HG02884 (cell line): Measurements from ENCODE around the gene USH2A.

Experiments
- ATAC-seq: cut with Tn5 transposase; IDR thresholded peaks from one replicate; pipeline ENCODE4 v1.9.1; 2021; ENCODE audit warnings: mild to moderate bottlenecking, moderate library complexity; ENCODE audit not compliant: unreplicated experiment

USH2A gene

DNA sequence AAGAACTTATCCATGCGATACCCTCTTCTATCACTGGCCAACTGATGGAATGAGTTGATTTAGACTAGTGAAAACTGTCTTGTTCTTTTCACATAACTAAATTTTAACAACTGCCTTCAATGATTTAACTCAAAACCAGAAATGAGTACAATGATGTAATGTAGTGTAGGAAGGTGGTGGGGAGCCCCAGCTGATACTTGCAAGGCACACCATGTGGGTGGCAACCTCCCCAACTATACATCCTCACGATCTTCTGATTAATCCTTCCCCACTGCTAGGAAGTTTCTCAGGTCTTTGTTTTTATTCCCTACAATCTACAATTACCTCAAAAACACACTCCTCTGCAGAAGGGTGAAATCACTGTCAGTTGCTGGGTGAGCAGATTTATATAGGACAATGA lies 755.5 kb downstream of the USH2A start:
- ATAC-seq: no peak

DNA sequence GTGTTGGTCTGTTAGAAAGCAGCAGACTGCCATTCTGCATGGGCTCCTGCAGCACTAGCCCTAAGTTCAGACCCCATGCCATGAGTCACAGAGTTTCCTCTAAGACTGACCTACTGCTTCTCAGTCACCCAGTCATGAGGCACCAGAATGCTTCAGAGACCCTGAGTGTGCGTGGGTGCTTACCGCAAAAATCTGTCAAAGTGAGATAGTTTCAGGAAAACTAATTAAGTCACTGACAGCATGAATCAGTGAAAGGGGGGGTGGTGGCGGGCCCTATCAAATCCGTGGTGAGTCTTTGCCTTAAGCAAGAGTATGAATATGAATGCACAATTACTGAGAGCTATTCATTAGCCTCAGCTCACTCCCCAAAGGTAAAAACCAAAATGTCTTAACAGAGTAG lies 758.0 kb downstream of the USH2A start:
- ATAC-seq: peak; percentile 50

DNA sequence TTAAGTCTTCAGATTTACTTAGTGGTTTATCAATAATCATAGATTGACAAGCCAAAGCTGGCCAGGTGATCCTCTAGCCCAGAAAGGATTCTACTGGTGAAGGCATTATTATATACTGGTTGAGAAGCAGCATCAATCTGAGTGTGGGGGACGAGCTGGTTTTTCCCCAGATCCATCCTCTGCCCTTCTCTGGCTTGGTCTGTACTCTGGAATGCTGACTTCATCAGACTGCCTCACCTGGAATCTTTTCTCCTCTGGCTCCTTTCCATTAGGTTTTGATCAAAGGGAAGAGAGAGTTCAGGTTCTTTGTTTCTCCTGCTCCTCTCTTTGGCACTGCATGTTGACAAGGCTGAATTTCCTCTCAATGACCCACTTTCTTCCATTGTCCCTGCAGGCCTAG lies 762.2 kb downstream of the USH2A start:
- no peak for ATAC-seq

DNA sequence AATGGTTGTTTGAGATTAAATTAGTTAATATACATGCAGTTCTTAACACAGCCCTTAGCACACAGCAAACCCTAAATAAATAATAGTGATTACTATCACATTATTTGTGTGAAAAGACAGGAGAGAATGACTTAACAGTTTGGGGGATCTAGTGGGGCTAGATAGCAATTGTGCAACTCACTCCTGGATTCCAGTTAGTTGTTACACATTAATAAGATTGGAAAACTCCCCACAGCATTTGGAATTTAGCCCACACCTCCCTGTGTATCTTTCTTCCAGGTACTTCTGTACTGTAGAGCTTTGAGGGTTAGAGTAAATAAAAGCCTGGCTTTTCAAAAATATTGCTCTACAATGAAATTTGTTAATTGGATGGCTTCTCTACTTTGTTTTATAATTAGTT lies 763.0 kb downstream of the USH2A start:
- no peak for ATAC-seq

DNA sequence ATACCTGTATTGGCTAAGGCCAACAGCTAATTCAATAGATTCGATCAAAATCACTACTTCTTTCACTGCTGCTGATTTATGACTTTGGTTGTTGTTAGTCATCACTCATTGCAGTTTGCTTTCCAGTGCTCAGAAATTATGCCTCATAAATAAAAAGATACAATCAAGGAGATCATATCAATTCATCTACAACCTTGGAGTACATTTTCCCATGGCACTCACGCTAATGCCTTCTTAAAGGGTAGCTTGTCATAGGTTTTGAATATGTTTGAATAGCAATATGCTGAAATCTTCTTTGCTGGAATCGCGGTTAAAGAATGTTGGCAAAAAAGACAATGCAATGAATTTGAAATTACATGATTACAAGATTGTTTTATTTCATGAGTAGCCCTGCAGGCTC lies 766.2 kb downstream of the USH2A start:
- no peak for ATAC-seq

DNA sequence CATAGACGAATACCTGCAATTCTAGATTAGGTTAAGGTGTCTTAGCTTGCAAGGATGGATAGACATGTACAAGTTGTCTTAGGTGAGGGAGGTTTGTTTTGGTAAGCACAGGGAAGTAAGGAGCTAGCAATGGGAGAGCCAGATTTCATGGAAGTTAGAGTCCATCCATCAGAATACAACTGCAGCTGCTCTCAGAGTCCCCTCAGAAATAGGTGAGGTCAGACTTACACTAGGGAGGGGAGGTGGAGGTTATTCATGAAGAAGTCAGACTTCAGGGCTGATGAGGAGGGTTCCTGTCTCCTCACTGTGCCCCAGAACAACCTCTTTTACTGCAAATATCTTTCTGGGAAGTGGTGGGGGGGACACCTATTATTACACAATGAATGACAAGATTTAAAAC lies 770.9 kb downstream of the USH2A start:
- ATAC-seq: no peak

DNA sequence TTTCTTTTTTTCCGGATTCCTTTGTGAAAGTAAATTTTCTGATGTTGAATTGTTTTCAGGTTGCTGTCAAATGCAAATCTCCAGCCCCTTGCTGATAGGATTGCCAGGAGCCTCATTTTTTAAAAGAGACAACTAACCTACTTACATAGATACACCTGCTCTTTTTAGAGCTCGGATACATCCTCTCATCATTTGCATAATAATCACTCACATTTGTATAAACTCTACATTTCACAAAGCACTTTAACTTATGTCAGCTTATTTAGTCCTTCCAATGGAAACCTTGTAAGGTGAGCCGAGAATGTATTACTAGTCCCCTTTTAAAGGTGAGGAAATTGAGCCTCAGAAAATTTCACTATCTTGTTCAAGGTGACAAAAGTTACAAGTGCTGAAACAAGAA lies 771.4 kb downstream of the USH2A start:
- ATAC-seq: no peak

DNA sequence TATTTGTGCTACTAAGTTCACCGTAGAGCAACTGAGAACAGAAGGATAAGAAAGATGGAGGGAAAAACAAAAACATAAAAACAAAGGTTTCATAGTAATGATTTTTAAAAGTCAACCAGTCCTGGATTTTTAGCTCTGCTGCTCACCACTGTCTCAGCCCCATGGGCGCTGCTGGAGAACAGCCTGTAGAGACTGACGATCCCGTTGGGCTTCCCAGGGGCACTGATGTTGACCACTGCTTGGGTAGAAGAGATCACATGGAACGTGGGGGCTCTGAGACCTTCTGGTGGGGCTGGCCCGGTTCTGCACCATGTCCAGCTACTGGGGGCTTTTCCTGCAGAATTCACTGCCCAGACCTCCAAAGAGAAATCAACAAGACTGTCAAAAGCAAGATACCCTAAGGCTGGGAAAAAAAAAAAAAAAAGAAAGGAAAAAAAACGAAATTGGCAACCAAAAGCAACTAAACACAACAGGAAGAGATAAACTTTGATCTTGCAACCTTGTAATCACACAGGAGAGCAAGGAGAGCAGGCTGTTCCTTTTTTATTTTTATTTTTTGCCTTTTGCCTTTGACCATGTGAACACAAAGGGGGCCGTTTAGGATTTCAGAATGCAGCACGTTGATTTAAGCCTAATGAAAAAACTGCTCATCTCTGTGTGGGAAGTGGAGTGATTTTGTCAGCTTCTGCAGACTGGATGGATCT lies 772.6 kb downstream of the USH2A start:
- no peak for ATAC-seq

DNA sequence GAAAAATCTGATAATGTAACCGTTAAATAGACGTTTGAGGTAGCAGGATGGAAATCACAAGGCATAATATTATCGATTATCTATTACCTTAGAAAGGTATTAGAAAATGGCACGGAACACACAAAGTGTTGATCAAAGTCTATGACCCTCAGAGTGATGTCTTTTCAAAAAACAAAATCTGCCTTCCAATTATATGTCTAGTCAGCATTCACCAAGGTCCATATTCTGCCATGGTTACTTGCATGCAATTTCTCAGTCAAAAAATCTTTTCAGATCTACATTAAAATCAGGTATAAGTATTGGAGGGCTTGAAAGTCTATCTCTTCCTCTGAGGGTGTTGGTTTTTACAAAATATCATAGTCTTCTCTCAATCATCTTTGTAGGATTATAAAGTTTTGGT lies 774.3 kb downstream of the USH2A start:
- no peak for ATAC-seq

DNA sequence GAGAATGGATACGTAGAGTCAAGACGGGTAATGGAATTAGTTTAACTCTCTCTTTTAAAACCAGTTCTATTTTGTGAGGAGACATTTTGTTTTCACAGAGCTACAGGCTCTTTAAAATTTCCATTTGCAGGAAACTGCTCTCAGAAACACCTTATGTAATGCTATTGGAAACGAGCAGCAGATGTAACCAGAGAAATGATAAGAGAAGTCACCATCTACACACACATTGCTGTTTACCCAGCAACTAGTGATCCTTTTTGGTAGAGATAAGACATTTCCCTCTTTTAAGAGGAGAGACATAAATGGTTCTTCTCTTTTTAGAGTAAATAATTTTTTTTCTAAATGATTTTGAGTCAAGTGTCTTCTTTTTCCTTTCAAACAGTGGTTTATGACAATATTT lies 775.5 kb downstream of the USH2A start:
- no peak for ATAC-seq

DNA sequence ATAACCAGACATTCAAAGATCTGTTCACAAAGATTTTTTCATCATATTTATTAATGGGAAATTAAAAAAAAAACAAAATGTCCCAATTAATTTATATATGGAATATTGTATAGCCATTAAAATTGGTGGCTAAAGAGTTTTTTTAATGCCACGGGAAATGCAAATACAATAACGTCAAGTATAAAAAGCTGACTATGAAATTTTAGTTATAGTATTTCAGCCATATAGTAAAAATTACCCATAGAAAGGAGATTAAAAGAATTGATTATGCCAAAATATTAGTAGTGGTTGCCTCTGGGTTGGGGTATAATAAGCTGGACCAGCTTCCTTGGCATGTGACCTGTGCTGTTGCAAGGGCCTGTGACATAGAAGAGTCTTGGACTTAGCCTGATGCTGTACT lies 777.4 kb downstream of the USH2A start:
- no peak for ATAC-seq

DNA sequence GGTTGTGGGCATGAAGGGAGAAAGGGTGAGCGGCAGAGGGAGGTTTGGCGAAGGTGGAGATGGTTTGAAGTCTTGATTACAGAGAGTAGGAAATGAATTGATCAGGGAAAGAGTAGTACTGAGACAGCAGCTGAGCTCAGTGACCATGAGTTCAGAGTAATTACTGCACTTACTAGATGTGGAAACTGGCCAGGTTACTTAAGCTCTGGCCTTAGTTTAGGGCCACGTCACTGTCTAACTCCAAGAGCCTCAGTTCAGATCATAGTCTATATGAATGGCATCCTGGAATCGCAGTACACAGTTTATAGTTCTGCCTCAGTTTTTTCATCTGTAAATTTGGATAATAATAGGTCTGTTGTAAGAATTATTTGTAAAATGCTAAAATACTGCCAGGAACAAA lies 778.1 kb downstream of the USH2A start:
- ATAC-seq: no peak

DNA sequence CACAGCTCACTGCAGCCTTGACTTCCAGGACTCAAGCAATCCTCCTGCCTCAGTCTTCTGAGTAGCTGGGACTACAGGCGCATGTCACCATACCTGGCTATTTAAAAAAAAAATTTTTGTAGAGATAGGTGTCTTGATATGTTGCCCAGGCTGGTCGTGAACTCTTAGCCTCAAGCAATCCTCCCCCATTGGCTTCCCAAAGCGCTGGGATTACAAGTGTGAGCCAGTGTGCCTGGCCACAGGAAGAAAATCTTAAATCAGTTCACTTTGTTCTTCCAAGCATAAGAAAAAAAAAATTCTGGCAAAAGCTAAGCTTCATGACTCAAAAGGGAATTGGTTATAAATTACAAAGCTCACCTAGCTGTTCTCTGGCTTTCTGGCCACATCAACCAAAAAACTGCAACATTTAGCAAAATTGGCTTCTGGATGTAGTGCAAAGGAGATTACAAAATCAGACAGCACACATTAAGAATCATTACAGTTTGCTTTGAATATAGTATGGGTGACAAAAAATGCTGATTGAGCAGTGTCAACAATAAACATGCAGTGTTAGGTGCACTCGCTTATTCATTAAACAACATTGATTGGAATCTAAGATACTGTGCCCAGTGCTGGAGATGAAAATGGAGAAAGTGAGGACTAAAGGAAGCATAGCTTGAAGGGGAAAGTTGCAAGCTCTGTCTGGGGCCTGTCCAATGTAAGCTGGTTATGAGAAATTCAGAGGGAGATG lies 779.5 kb downstream of the USH2A start:
- no peak for ATAC-seq

DNA sequence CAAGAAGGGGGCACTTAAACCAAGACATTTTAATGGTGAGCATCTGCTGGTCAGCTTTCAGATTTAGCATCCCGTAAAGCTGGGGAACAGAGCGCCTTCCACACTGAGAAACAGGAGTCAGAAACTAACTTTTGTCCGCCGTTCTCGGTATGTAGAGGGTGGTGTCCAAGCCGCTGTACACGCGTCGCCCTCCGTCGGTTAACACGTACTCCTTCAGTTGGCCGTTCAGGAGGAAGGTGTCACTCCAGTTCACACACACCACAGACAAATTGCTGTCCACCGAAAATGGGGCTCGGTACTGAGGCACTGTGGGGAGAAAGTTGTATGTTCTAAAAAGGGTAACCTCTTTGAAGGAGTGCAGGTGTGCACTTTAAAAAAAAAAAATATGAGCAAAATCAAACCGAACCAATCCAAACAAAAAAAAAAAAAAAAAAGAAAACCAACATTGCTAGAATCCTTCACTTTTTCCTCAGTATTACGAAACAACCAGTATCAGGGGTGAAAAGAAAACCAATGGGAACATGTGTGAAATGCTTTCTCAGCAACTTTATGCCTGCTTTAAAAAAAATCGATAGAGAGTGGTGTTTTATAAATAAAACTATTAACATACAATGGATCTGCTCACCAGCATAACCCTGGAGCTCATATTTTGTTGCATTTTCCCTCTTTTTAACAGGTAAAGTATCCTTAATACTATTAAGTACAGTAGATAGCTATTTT lies 782.7 kb downstream of the USH2A start:
- ATAC-seq: no peak

DNA sequence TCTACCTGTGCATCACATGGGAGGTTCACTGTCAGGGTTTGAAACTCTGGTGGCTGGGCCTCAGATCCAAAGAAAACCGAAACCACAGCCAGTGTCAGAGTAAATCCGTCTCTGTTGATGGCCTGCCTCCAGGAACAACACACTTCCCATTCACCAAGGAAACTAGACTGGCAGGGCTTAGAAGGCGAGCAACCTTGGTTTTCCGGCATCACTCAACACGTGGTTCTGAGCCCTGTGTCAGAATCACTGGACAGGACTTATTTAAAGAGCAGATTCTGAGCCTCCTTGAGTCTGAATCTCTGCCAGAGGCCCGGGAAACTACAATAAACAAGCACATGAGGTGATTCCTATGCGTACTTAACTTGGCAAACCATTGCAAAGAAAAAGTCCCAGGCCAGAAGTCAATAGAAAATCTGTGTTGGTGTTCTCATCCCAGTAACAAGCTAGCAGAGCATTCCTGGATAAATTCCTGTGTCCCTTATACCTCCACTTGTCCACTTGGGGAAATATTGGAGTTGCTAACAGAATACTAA lies 786.1 kb downstream of the USH2A start:
- no peak for ATAC-seq

DNA sequence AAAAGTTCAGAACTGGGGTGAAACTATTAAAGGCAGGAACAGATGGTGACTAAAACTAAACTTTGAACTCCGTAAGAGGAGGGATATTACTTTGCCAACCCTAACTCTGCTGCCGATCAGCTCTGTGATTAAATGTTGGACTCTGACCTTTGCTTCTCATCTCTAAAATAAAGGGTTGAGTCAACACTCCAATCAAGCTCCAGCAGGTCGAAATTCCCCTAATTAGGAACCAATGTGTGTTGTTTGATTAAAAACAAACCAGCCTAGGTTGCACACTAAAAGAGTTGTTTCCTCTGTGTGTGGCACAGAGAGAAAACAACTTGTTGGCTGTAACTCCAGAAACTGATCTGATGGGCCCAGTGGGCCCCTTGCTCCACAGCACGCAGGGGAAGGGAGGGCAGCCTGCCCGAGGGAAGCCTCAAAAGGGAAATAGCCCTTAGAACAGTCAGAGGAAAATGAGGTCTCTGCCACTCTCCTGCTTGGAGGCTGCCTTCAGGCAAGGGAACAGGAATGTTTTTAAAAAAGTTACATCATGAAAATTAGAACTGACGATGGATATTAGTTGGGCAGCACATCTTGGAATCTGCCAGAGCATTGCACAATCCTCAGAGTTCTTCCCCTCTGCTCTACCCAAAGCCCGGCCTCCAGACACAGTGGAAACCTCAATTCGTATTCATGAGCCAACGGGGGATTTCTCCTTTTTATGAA lies 786.8 kb downstream of the USH2A start:
- no peak for ATAC-seq

DNA sequence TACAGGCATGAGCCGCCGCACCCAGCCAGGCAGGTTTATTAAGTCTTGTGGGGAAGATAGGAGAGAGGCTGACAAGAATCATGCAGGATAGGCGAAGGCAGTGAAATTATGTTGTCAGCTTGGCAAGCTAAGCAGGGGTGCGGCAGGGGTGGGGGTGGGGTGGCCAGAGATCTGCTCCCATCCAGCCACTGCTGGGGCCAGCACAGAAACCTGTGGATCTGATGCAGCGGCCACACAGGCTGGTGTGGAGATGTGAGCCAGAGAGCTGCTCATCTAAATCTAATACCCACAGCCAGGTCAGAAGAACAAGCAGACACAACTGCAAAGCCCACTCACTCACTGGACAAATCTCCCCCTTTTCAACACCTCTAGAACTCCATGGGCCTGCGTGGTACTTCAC lies 787.4 kb downstream of the USH2A start:
- no peak for ATAC-seq

DNA sequence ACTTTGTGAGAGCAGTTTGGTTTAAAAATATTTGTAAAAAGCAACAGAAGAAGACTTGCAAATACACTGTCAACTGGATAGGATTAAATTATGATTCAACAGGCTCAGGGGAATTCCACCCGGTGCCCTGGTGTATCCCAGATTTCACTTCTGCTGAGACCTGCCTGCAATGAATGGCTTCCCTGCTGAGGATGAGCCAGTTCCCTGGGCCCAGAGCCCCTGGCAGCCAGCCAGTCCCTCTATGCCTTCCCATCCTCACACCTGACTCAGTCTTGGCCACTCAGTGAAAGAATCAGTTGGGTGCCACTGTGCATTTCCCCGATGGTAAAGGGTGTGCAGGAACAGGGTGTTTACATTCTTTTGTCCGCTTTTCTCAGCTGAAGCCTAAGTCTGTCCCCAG lies 791.8 kb downstream of the USH2A start:
- ATAC-seq: no peak

DNA sequence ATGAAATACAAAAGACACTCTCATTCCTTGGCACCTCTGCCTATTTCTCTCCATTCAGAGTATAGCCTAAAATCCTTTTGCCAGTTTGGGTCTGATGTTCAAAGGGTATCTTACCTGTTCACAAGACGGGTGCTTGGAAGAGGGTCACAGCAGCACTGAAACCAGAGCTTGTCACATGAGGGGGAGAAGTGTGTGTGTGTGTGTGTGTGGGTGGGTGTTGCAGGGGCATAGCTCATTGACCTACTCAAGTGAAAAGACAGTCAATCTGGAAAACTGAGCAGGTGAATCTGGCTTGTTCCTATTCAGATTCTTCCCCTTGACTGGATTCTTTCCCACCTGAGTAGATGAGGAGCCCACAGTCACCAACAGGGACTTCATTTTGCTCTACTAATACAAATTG lies 792.2 kb downstream of the USH2A start:
- ATAC-seq: no peak

DNA sequence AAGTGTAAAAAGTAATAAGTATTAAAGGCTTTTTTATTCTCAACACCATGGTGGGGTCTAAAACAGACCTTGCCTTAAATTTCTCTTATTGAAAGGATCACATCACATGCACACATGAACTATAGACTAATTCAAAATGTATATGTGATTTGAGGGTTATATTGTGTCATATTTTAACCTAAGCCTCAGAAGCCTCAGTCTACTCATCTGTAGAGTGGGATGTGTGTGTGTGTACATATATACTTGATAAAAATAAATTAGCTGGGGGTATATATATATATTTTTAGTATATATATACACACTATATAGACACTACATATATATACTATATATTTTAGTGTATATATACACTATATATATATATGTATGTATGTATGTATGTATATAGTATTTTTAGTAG lies 797.3 kb downstream of the USH2A start:
- no peak for ATAC-seq

DNA sequence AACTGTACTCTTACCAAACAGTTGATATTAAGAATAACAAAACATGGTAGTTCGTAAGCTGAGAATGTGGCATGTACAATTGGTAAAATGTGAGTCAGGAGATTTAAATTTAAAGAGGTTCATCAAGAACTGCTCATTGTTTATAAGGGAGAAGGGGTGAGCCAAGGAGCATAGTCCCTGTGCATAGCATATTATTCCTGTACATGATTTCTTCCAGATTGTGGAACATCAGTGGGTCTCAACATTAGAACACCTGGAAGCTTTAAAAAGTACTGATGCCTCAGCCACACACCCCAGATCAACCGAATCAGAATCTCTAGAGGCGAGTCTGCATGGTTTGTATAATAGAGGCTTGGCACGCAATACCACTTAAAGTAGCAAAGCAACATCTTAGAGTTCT lies 800.1 kb downstream of the USH2A start:
- no peak for ATAC-seq
